BLaER1 (cell line): Measurements from ENCODE around the gene FAF1.

Experiments
- H3K27ac ChIP-seq: shearing (Covaris generic); formaldehyde crosslinking; 2 replicates; pipeline ENCODE4 v1.8.1; 2022
- H3K27me3 ChIP-seq: shearing (Covaris generic); formaldehyde crosslinking; 2 replicates; pipeline ENCODE4 v1.8.1; 2022
- H3K36me3 ChIP-seq: shearing (Covaris generic); formaldehyde crosslinking; 2 replicates; pipeline ENCODE4 v1.8.1; 2022
- H3K4me1 ChIP-seq: shearing (Covaris generic); formaldehyde crosslinking; 2 replicates; pipeline ENCODE4 v1.8.1; 2022
- H3K4me2 ChIP-seq: shearing (Covaris generic); formaldehyde crosslinking; 2 replicates; pipeline ENCODE4 v1.8.1; 2022
- H3K4me3 ChIP-seq: shearing (Covaris generic); formaldehyde crosslinking; 2 replicates; pipeline ENCODE4 v1.8.1; 2022
- H3K9ac ChIP-seq: shearing (Covaris generic); formaldehyde crosslinking; 2 replicates; pipeline ENCODE4 v1.8.1; 2022
- H3K9me3 ChIP-seq: shearing (Covaris generic); formaldehyde crosslinking; 2 replicates; pipeline ENCODE4 v1.8.1; 2022
- H4K20me1 ChIP-seq: shearing (Covaris generic); formaldehyde crosslinking; 2 replicates; pipeline ENCODE4 v1.8.1; 2022
- Cebpa-rat ChIP-seq: shearing (Covaris generic); IDR thresholded peaks from 2 replicates; pipeline ENCODE4 v1.8.1; 2022

The FAF1 gene

DNA sequence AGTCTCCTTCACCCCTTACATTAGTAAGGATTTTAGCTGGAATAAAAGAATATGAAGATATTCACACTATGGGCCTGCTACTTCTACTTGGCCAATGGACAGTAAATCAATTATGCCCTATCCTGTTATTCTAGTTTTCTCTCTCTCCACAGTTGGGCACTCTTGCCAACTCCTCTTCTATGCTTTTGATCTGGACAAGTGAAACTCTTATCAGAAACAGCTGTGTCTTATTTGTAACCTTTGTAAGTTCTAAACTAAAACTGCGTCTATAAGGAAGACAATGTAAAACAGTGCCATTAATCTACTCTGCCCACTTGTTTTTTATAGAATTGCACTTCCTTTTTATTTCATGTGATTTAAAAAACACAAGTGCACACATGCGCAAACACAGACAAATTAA lies 292.8 kb downstream of the FAF1 start:
- no peaks in the 10 kb centered on the region for H3K27me3 ChIP-seq
- H3K4me1 ChIP-seq = no peaks in the 10 kb centered on the region
- H3K9ac ChIP-seq = no peak overlapping the region
- H3K36me3 ChIP-seq = no peaks in the 10 kb centered on the region
- no peak overlapping the region for H3K27ac ChIP-seq
- no peaks in the 10 kb centered on the region for H3K9me3 ChIP-seq
- H4K20me1 ChIP-seq = no peaks in the 10 kb centered on the region
- no peak overlapping the region for H3K4me2 ChIP-seq
- no peak for TF ChIP-seq Cebpa-rat
- no peak overlapping the region for H3K4me3 ChIP-seq

DNA sequence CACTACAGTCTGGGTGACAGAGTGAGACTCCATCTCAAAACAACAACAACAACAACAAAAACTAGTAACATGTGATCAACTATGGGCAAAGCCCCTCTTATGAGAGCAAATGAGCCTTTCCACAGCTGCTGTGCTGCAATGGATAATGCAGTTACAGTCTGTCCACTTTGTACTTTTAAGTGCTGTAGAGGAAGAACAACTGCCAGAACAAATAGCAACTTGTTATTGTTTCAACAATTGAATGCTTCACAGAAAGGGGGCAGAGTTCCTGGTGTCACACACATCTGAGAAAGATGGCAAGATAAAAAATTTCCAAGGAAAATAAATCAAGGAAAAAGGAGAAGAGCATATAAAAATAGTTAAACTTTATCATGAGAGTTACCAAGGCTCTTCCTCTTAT lies 293.2 kb downstream of the FAF1 start:
- TF ChIP-seq Cebpa-rat = no peak
- H3K9ac ChIP-seq = no peak overlapping the region
- no peaks in the 10 kb centered on the region for H3K27me3 ChIP-seq
- H4K20me1 ChIP-seq = no peaks in the 10 kb centered on the region
- H3K4me3 ChIP-seq = no peak overlapping the region
- no peak overlapping the region for H3K27ac ChIP-seq
- H3K9me3 ChIP-seq = no peaks in the 10 kb centered on the region
- no peaks in the 10 kb centered on the region for H3K36me3 ChIP-seq
- no peaks in the 10 kb centered on the region for H3K4me1 ChIP-seq
- H3K4me2 ChIP-seq = no peak overlapping the region

DNA sequence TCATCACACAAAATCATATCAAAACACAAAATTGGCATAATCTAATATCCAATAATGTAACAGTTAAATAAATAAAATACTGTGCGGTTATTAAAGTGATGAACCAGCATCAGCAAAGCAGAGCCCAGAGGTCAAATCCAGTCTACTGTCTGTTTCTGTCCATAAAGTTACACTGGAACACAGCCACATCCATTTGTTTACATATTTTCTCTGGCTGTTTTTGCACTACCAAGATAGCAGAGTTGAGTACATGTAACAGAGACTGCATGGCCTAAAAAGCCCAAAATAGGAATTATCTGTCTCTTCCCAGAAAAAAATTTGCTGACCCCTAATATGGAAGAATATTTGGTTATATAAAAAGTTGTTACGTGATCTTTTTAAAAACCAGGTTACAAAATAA lies 294.7 kb downstream of the FAF1 start:
- H3K4me3 ChIP-seq = no peak overlapping the region
- no peak overlapping the region for H3K9ac ChIP-seq
- H3K4me2 ChIP-seq = no peak overlapping the region
- TF ChIP-seq Cebpa-rat = no peak
- no peaks in the 10 kb centered on the region for H4K20me1 ChIP-seq
- no peaks in the 10 kb centered on the region for H3K36me3 ChIP-seq
- no peaks in the 10 kb centered on the region for H3K4me1 ChIP-seq
- no peak overlapping the region for H3K27ac ChIP-seq
- H3K27me3 ChIP-seq = no peaks in the 10 kb centered on the region
- H3K9me3 ChIP-seq = no peaks in the 10 kb centered on the region

DNA sequence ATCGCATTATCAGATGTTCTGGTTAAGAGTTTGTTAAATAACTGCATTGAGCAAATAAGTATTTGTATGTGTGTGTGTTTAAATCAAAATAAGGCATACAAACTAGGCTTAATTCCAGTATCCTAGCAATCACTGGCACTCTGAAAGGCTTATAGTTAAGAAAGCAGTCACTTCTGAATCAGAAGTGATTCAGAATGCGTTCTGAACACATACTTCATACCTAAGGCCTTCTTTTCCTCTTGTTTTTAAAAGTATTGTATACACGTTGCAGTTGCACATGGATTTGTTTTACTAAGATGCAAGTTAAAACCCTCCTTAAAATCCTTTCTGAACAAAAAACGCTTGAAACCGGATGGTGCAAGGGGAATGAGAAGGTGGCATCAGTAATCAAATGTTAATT lies 298.4 kb downstream of the FAF1 start:
- Histone ChIP-seq H3K4me1 (peaks cover 8% of the 10 kb centered on the region), H3K27me3 (no peaks in the 10 kb centered on the region), H3K4me2 (no peak overlapping the region), H3K9ac (no peak overlapping the region), H3K27ac (no peak overlapping the region), H3K36me3 (no peaks in the 10 kb centered on the region), H4K20me1 (no peaks in the 10 kb centered on the region), H3K4me3 (no peak overlapping the region), H3K9me3 (no peaks in the 10 kb centered on the region)
- TF ChIP-seq Cebpa-rat = no peak

DNA sequence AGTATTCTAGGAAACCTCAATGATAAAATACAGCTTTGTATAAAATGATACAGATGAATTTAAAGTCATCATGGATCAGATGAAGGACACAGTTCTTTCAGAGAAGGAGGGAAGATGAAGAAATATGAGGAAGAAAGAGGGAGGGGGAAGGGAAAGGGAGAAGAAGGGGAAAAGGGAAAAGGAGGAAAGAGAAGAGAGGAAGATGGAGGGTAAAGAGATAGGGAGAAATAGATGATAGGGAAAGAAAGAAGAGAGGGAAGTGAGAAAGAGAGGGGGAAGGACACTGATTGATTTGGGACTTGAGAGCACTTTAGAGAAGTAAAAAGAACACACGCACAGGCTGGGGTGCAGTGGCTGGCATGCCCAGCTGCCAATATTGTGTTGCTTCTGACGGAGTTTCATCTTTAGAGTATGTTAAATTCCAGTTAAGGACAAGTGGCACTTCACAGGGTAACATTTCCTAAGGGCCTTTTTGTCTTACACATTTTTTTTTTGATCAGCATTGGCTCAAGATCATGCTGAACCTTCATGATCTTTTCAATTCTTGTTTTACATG lies 300.9 kb downstream of the FAF1 start:
- no peak overlapping the region for H3K4me2 ChIP-seq
- H4K20me1 ChIP-seq = no peaks in the 10 kb centered on the region
- peaks cover 7% of the 10 kb centered on the region; the same call in 1 of the 2 replicates for H3K36me3 ChIP-seq
- H3K4me3 ChIP-seq = no peak overlapping the region
- H3K27me3 ChIP-seq = no peaks in the 10 kb centered on the region
- H3K9me3 ChIP-seq = no peaks in the 10 kb centered on the region
- peaks cover 9% of the 10 kb centered on the region for H3K4me1 ChIP-seq
- no peak overlapping the region for H3K27ac ChIP-seq
- no peak overlapping the region for H3K9ac ChIP-seq
- TF ChIP-seq Cebpa-rat = no peak

DNA sequence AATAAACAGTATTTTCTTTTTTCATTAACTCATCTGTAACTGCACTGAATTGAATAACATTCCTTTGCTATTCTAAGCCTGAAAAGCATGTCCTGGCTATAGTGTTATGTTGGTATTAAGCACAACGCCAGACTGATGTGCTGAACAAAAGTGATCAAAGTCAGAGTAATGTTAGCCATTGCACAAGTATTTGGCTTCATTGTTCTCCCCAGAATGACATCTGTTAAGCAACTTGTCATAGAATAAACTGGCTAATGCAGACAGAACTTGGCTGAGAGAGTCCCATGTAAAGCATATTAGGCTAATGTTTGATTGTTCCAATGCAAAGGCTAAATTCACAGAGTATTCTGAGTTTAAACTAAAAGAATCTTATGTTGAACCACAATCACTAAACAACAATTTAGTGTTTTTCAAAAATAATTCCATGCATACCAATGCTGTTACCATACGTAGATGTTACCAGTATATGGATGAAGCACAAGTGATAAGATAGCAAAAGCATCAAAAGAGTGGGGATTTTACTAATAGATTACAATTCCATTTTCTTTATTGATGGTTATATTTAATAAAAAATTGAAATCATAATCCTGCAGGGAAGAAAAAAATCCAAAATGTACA lies 301.5 kb downstream of the FAF1 start:
- H3K9me3 ChIP-seq = no peaks in the 10 kb centered on the region
- H3K36me3 ChIP-seq = peaks cover 9% of the 10 kb centered on the region
- no peaks in the 10 kb centered on the region for H4K20me1 ChIP-seq
- no peak overlapping the region for H3K27ac ChIP-seq
- no peak overlapping the region for H3K4me2 ChIP-seq
- H3K4me1 ChIP-seq = peaks cover 9% of the 10 kb centered on the region
- no peak for TF ChIP-seq Cebpa-rat
- H3K9ac ChIP-seq = no peak overlapping the region
- H3K27me3 ChIP-seq = no peaks in the 10 kb centered on the region
- no peak overlapping the region for H3K4me3 ChIP-seq

DNA sequence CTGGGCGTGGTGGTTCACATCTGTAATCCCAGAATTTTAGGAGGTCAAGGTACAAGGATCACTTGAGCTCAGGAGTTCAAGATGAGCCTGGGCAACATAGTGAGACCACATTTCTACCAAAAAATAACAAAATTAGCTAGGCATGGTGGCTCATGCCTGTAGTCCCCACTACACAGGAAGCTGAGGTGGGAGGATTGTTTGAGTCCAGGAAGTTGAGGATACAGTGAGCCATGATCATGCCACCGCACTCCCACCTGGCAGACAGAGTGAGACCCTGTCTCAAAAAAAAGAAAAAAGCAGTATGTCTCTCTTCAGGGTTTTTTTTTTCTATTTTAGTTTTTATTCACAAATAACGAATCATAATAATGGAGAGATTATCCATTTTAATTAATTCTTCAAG lies 303.1 kb downstream of the FAF1 start:
- Histone ChIP-seq H3K4me2 (peak overlapping the region; percentile 40; the same call in 1 of the 2 replicates), H3K9ac (no peak overlapping the region), H3K4me3 (no peak overlapping the region), H3K9me3 (no peaks in the 10 kb centered on the region), H3K36me3 (peaks cover 13% of the 10 kb centered on the region), H3K27ac (no peak overlapping the region), H3K27me3 (no peaks in the 10 kb centered on the region), H4K20me1 (no peaks in the 10 kb centered on the region), H3K4me1 (peaks cover 9% of the 10 kb centered on the region)
- TF ChIP-seq Cebpa-rat = no peak

DNA sequence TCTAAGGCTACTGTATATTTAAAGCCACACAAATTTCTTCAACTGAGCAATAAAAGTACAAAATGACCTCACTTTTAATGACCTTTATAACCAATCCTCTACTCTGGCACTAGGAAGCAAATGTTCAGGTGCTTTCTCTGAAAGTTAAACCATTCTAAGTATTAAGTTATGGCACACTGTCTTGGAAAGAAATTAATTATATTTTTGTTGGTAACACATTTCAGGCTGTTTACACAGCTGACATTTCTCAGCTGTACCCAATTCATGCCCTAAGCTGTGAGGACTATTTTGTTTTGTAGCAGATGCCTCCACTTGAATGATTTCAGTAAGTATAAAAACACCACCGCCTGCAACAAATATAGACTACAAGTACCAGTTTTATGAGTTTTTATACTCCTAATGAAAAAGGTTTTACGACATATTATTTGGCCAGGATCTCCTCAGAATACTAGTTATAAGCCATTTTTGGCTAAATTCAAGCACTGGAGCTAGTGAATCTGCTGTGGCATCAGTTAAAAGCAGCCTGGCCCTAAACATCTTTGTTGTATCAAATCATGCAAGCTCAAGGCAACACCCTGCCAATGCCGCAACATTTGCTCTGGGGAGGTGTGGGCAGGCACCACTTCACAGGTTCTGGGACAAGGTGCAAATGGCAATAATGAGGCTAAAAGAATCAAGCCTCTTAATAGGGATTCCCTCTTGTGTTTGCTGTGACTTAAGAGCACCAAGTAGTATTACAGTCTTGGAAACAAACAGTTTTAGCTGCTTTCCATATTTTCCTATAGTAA lies 308.4 kb downstream of the FAF1 start:
- Histone ChIP-seq H3K27ac (no peak overlapping the region), H3K4me3 (no peak overlapping the region), H3K27me3 (no peaks in the 10 kb centered on the region), H3K36me3 (peaks cover 13% of the 10 kb centered on the region), H3K4me1 (peaks cover 2% of the 10 kb centered on the region; the same call in 1 of the 2 replicates), H3K9me3 (no peaks in the 10 kb centered on the region), H4K20me1 (no peaks in the 10 kb centered on the region), H3K9ac (no peak overlapping the region), H3K4me2 (no peak overlapping the region)
- no peak for TF ChIP-seq Cebpa-rat

DNA sequence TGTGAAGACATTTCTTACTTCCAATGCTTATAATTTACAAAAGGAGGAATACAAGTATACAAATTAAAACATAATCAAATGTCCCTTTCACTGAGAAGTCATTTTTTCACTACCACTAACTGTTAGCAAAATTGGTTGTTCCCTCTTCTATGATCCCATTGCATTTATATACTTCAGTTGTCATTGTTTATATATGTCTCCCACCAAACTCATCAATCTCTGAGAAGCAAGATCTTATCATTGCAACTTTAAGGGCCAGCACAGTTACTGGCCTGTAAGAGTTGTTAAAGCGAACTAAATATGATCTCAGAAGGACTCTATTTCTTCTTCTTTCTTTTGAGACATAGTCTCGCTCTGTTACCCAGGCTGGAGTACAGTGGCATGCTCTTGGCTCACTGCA lies 313.5 kb downstream of the FAF1 start:
- Histone ChIP-seq H3K4me3 (no peak overlapping the region), H3K9me3 (no peaks in the 10 kb centered on the region), H3K9ac (no peak overlapping the region), H3K36me3 (peaks cover 17% of the 10 kb centered on the region; the same call in 1 of the 2 replicates), H3K4me2 (no peak overlapping the region), H4K20me1 (no peaks in the 10 kb centered on the region), H3K27me3 (no peaks in the 10 kb centered on the region), H3K27ac (no peak overlapping the region), H3K4me1 (no peaks in the 10 kb centered on the region)
- TF ChIP-seq Cebpa-rat = no peak

DNA sequence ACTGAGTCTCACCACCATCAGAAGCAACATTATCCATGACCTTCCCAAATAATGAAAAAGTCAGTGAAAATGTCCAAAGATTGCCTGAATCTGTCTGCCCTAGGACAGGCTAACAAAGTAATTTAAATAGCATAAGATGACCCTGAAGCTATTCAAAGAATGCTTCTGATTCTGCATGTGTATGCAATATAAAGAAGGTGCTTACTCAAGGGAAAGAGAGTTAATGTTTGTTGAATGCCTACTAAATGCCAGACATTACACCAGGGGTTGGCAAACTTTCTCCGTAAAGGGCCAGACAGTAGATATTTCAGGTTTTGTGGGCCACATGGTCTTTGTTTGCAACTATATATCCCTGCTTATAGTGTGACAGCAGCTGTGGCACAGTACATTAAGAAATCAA lies 314.9 kb downstream of the FAF1 start:
- Histone ChIP-seq H3K36me3 (peaks cover 17% of the 10 kb centered on the region; the same call in 1 of the 2 replicates), H4K20me1 (no peaks in the 10 kb centered on the region), H3K4me2 (no peak overlapping the region), H3K4me1 (no peaks in the 10 kb centered on the region), H3K4me3 (no peak overlapping the region), H3K27ac (no peak overlapping the region), H3K9me3 (0 out of 2 replicates have a peak, but pooled peaks cover 4% of the 10 kb centered on the region), H3K9ac (no peak overlapping the region), H3K27me3 (no peaks in the 10 kb centered on the region)
- TF ChIP-seq Cebpa-rat = no peak
